Measurements from ENCODE around the gene MS4A6A. TPM values are rescaled to one million over a fixed set of nuclear protein-coding genes. Genes with fewer than 3 reads are reported as not detected.
"Not testable (repeated sequence)": the region's sequence is repeated elsewhere in the genome, so short reads cannot be mapped to it uniquely, and the experiment has no call there.

The MS4A6A gene
- total RNA-seq, 2 donors from 2014 or later = 20.2 to 57.3 TPM

DNA sequence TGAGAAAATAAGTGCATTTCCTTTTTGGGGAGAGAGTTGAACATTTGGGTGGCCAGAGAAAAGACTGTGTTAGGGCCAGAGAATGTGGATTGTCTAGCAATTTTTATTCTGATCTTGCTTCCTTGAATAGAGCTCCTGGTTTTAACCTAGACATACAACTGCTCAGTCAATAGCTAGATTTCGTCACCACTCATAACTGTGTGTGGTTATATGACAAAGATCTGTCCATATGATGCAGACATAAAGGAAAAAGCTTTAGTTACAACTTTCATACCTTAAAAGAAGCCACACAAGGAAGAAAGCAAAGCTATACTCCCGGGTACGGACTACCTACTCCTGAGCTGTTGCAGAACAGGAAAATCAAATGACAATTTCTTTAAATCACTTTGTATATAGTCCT is 37.2 kb downstream of the MS4A6A start:
- intact Hi-C loops (cut with DNase I, micrococcal nuclease) = no loop called here
- DNase-seq = no peak
- ATAC-seq = no peak

DNA sequence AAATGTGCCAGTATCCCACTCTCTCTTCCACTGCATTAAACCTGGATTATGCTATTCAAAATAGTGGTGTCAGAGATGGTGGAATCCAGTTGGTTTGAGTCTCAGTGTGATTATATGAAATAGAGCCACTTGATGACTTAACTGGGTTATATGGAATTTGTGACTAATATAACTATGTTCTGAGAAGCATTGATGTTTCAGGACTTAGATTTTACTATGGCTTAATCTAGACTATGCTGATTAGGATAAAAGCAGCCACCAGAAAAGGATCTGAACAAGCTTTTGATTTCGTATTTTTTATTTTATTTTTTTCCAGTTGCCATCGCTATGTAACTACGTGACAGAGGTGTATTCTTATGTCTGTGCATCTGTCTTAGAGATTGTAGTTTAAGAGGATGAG is 39.1 kb downstream of the MS4A6A start:
- intact Hi-C loops (cut with DNase I, micrococcal nuclease) = no loop called here
- no peak for DNase-seq
- ATAC-seq = no peak

DNA sequence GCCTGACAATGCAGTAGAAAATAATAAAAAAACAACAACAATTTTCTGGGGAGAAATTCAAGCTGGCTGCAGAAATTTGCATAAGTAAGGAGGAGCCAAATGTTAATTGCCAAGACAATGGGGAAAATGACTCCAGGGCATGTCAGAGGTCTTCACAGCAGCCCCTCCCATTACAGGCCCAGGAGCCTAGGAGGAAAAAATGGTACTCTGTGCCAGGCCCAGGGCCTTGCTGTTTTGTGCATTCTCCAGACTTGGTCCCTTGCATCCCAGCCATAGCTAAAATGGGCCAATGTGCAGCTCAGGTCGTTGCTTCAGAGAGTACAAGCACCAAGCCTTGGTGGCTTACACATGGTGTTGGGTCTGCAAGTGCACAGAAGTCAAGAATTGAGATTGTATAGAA is 49.0 kb downstream of the MS4A6A start:
- no peak for DNase-seq
- intact Hi-C loops (cut with DNase I, micrococcal nuclease) = no loop called here
- ATAC-seq = no peak

DNA sequence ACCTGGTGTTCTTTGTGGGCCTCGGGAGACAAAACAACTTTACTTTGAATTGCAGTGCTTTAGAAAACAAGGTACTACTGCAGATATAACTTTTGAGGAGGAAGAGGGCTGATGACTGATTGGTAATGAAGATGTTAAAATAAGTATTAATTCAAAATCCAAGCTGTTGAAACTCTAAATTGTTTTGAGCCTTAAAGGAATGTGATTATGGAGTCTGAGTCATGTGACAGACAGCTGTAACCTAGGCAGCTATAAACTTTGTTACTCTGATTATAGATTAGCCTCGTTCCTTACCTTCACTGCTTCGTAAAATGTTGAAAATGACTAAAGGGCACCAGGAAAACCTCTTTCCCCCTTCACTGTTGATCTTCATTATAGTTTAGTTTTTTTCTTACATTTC is 51.0 kb downstream of the MS4A6A start:
- intact Hi-C loops (cut with DNase I, micrococcal nuclease) = no loop called here
- ATAC-seq = peak; percentile 72
- DNase-seq = no peak

DNA sequence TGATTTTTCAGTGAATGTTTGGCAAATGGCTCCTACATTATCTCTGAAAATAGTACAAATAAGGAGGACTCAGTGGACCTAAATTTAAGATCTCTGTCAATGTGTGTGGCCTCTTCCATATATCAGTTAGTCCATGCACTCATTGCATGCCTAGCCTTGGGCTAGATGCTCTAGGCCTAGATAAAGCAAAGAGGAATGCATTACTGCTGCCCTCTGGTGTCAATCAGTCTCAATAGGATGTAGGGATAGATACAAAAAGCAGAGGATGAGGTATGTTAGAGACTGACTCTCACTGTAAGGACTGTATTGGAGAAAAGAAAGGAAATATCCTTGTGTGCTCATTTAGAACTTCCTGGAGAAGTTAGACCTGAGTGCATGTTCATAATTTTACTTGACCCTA is 52.4 kb downstream of the MS4A6A start:
- DNase-seq = peak; percentile 34 to 43
- intact Hi-C loops (cut with DNase I, micrococcal nuclease) = no loop called here
- peak; percentile 92 for ATAC-seq

DNA sequence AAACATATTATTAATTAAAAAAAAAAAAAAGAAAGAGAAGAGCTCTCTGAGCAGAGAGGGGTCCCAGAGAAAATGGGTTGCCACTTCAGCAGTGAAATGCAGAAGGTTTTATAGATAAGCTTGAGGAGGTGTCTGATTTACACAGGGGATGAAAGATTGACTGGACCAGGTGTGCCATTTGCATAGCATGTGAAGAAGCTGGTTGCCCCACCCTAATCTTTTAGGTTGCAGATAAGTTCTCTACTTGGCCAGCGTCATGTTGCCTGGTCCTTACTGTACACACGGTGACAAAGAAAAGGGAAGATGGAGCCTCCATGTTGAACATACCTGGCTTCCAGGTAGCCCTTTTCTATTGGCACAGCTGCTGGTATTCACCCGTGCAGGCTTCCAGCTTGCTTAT is 53.0 kb downstream of the MS4A6A start:
- no peak for ATAC-seq

DNA sequence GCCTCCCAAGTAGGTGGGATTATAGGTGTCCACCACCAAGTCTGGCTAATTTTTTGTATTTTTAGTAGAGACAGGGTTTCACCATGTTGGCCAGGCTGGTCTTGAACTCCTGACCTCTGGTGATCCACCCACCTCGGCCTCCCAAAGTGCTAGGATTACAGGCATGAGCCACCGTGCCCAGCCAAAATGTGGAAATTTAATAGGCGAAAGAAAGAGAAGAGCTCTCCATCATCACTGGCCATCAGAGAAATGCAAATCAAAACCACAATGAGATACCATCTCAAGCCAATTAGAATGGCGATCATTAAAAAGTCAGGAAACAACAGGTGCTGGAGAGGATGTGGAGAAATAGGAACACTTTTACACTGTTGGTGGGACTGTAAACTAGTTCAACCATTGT is 54.0 kb downstream of the MS4A6A start:
- intact Hi-C loops (cut with DNase I, micrococcal nuclease); ATAC-seq; DNase-seq: not testable (repeated sequence)

More for the DNA sequence above, 53.0 kb downstream of the MS4A6A start:
- no peak for DNase-seq
- intact Hi-C loops (cut with DNase I, micrococcal nuclease) = no loop called here

DNA sequence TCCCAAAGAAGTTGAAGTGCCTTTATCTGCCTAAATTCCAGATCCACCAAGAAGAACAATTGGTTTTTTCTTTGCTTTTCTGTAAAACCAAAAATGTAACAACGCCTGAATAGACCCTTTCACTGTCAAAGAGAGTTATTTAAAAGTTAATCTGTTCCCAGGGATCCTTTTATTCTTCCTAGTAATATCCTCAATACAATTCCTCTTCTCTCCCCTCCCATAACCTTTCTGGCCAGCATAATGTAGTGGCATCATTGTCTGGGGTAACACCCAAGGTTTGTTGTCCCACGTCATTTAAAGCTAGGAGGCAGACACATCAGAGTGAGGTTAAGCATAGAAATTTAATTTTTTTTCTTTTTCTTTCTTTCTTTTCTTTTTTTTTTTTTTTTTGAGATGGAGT is 54.5 kb downstream of the MS4A6A start:
- intact Hi-C loops (cut with DNase I, micrococcal nuclease) = no loop called here
- no peak for DNase-seq
- no peak for ATAC-seq

DNA sequence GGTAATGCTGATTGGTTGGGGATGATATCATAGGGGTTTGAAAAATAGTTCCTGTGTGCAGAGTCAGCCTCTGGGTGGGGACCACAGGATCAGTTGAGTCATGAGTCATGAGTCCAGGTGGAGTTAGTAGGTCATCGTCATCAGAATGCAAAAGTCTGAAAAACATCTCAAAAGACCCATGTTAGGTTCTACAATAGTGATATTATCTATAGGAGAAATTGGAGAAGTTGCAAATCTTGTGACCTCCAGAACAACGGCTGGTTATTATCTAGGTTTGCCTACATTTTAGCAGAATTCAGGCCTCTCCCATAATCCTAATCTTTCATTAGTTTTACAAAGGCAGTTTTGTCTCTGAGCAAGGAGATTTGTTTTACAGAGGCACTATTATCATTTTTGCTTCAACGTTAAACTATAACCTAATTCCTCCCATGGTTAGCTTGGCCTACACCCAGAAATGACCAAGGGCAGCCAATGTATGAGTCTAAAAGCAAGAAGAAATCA is 55.5 kb downstream of the MS4A6A start:
- ATAC-seq (peak; percentile 38), DNase-seq (no peak)
- intact Hi-C loops (cut with DNase I, micrococcal nuclease) = no loop called here

DNA sequence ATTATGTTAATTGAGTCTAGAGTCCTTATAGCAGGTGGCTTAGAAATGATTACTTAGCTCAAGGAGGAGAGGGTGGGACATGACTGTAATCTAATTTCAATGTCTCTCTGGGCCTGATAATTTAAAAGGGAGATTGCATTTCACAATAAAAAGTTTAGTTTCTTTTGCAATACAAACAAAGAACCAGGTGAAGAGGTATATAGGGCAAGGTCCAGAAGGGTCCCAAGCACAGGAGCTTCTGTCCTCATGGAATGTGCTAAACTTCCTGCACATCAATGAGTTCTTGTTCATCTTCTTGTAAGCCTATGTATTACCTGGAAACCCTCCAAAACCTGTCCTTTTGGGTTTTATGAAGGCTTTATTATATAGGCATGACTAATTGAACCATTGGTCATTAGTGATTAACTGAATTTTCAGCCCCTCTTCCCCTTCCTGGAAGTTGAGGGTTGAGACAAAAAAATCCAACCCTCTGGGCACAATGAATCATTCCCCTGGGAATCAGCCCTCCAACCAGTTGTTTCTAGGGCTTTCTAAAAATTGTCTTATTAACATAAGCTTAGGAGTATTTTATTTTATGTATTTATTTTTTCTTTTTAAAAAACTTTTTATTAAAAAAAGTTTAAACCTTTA is 56.8 kb downstream of the MS4A6A start:
- ATAC-seq = peak; percentile 65
- DNase-seq = no peak
- intact Hi-C loops (cut with DNase I, micrococcal nuclease) = no loop called here

DNA sequence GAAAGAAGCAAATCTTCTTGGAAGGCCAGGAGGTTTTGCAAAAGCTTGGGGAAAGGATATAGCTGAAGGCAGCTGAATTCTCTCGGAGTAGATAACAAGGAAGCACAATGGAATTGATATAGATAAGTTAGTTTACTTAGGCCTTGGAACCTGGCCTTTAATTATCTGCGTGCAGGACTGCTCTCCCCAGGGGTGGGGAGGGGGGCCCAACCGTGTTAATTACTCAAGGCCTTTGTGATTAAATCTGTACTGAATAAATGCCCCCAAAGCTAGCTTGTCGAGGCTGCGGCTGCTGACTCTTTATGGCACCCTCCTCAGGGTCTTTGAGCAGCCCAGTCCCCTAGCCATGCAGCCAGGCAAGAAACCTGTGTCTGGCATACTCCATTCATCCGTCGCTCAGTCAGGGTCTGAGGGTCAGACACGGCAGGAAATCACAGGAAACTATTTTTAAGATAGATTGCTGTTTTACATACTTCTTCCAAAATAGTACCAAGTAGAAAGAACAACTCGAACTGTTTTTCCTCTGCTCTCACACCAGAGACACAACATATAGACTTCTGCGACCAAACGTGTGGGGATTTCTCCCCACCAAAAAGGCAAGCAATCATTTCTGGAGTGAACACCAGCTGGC is 58.0 kb downstream of the MS4A6A start:
- ATAC-seq (peak; percentile 57), DNase-seq (no peak)
- intact Hi-C loops (cut with DNase I, micrococcal nuclease) = no loop called here

Small RNA genes within 50 kb of the gene (microRNA-seq; reads per million reads assigned to microRNA genes)
- 0 to 1.1 reads per million in 2 donors for gene MIR6503

Other genes starting within 250 kb of the MS4A6A start
- gene OOSP1, start 244.7 kb downstream of the MS4A6A start, total RNA-seq = under 1 TPM in 1 of 2 donors, not detected in 1; 0.37 TPM
- gene OOSP4A, start 219.1 kb downstream of the MS4A6A start, total RNA-seq = not detected
- not detected for gene OOSP4B, start 165.9 kb downstream of the MS4A6A start, total RNA-seq
- not detected for gene OOSP2, start 142.7 kb downstream of the MS4A6A start, total RNA-seq
- not detected for gene MS4A3, start 126.4 kb downstream of the MS4A6A start, total RNA-seq
- gene MS4A2, start 94.4 kb downstream of the MS4A6A start, total RNA-seq = 1 to 10 TPM in 1 of 2 donors, under 1 TPM in 1; 0.55 to 2.9 TPM
- 1 to 10 TPM; 1.1 to 3.0 TPM for gene MS4A4E, start 60.1 kb upstream of the MS4A6A start, total RNA-seq
- gene MS4A4A, start 97.6 kb upstream of the MS4A6A start, total RNA-seq = 10 to 100 TPM in 1 of 2 donors, 1 to 10 TPM in 1; 7.6 to 16.8 TPM
- gene MS4A6E, start 144.2 kb upstream of the MS4A6A start, total RNA-seq = not detected
- 10 to 100 TPM in 1 of 2 donors, 1 to 10 TPM in 1; 9.8 to 38.3 TPM for gene MS4A7, start 195.4 kb upstream of the MS4A6A start, total RNA-seq
- 1 to 10 TPM in 1 of 2 donors, under 1 TPM in 1; 0.40 to 1.7 TPM for gene MS4A14, start 213.4 kb upstream of the MS4A6A start, total RNA-seq
- gene MS4A5, start 246.5 kb upstream of the MS4A6A start, total RNA-seq = not detected

All from left colon (tissue), 2 donors.